HepG2 (cell line): ENCODE results near the gene CDK10. TPM values are rescaled to one million over a fixed set of nuclear protein-coding genes. Genes with fewer than 3 reads are reported as not detected.

Experiments
- ATAC-seq: fragments of 200-7000 bp; cut with Tn5 transposase; 3 replicates; pipeline ENCODE4 v1.9.1; 2020; ENCODE audit warnings: mild to moderate bottlenecking, moderate library complexity
- BruUV-seq: library from RNA; stranded (reverse); fragments of 400-500 nt; replicated peaks from 2 replicates; lab custom pipeline; 2021; lab: Mats Ljungman, UMichigan
- CTCF ChIA-PET: fragments of 300-600 bp; formaldehyde crosslinking; extraction: SDS; loops from one replicate; lab custom pipeline; 2021; ENCODE audit warnings: low total read pairs, inconsistent platforms, low intra/inter-chr PET ratio; lab: Yijun Ruan, JAX
- POLR2A ChIA-PET: fragments of 350-600 bp; sonication (Branson Sonifier 250); formaldehyde crosslinking; loops from one replicate; lab custom pipeline; 2020; ENCODE audit warnings: antibody characterized with exemption, inconsistent platforms; lab: Yijun Ruan, JAX
- DNase-seq: peaks from one replicate; pipeline ENCODE4 v3.0.0-alpha.2; 2015; ENCODE audit warnings: low spot score
- FAIRE-seq: peaks from 3 replicates; lab custom pipeline; 2011; peaks lifted over from hg19 to GRCh38; lab: Jason Lieb, UNC
- H2AFZ ChIP-seq: one replicate; pipeline ENCODE4 v1.6.1; 2011; ENCODE audit warnings: low read length, inconsistent platforms
- H3K27ac ChIP-seq: fragments of 300-600 bp; 3 replicates; pipeline ENCODE4 v1.8.0; 2011; ENCODE audit warnings: mixed run types, mild to moderate bottlenecking, mixed read lengths, low read length, inconsistent platforms; ENCODE audit not compliant: insufficient read depth; ENCODE audit errors: extremely low read length
- H3K27me3 ChIP-seq, 2 experiments: fragments of 200-600 bp in 1 of 2; 2 replicates in 1 of 2; 3 replicates in 1 of 2; pipeline versions ENCODE4 v1.6.0 to v1.8.0; 2011; ENCODE audit warnings: low read length in 2 of 2, mild to moderate bottlenecking in 2 of 2, moderate library complexity in 2 of 2, inconsistent platforms in 1 of 2; ENCODE audit not compliant: insufficient read depth in 2 of 2, control insufficient read depth in 1 of 2
- H3K36me3 ChIP-seq, 2 experiments: fragments of 200-600 bp in 1 of 2; replicated peaks in 1 of 2; 2 replicates in 1 of 2; 3 replicates in 1 of 2; pipeline versions ENCODE4 v1.5.1 to v1.8.0; 2011; ENCODE audit warnings: low read length in 2 of 2, inconsistent platforms in 1 of 2; ENCODE audit not compliant: insufficient read depth in 2 of 2, control insufficient read depth in 1 of 2
- H3K4me1 ChIP-seq: 2 replicates; pipeline ENCODE4 v1.5.1; 2012; ENCODE audit warnings: low read length, inconsistent platforms; ENCODE audit not compliant: insufficient read depth
- H3K4me2 ChIP-seq: 2 replicates; pipeline ENCODE4 v1.6.0; 2011; ENCODE audit warnings: low read depth, low read length, inconsistent platforms
- H3K4me3 ChIP-seq, 3 experiments: fragments of 200-600 bp in 1 of 3; sonication (generic), shearing (Covaris generic) in 1 of 3; replicated peaks in 1 of 3; 2 replicates each; pipeline ENCODE4 v1.5.1; 2011 to 2016; ENCODE audit warnings: low read length in 3 of 3, inconsistent platforms in 2 of 3, low read depth in 2 of 3, mild to moderate bottlenecking in 2 of 3, control low read depth in 1 of 3, mixed read lengths in 1 of 3; ENCODE audit not compliant: insufficient read depth in 1 of 3
- H3K79me2 ChIP-seq: one replicate; pipeline ENCODE4 v1.6.1; 2011; ENCODE audit warnings: low read length, inconsistent platforms; ENCODE audit not compliant: insufficient read depth
- H3K9ac ChIP-seq: 2 replicates; pipeline ENCODE4 v1.6.0; 2011; ENCODE audit warnings: mild to moderate bottlenecking, low read depth, low read length, inconsistent platforms; ENCODE audit not compliant: insufficient read depth
- H3K9me3 ChIP-seq: 2 replicates; pipeline ENCODE4 v1.5.1; 2012; ENCODE audit warnings: mild to moderate bottlenecking, low read length
- H4K20me1 ChIP-seq: 2 replicates; pipeline ENCODE4 v1.6.0; 2011; ENCODE audit warnings: inconsistent platforms, mild to moderate bottlenecking, low read length, moderate library complexity; ENCODE audit not compliant: insufficient read depth
- AGO1 ChIP-seq: fragments of 200-400 bp; formaldehyde crosslinking; IDR thresholded peaks from 2 replicates; pipeline ENCODE4 v1.6.1; 2017; ENCODE audit warnings: mild to moderate bottlenecking, low read depth, low read length, moderate library complexity; ENCODE audit not compliant: poor library complexity, severe bottlenecking
- AGO2 ChIP-seq: fragments of 200-400 bp; formaldehyde crosslinking; optimal IDR thresholded peaks from 2 replicates; pipeline ENCODE3; 2017; ENCODE audit warnings: mild to moderate bottlenecking, low read depth, low read length, moderate library complexity
- ATM ChIP-seq: fragments of 450-650 bp; IDR thresholded peaks from 2 replicates; pipeline ENCODE4 v1.7.1; 2017; ENCODE audit warnings: mild to moderate bottlenecking, borderline replicate concordance
- CENPBD1 ChIP-seq: sonication (generic); formaldehyde crosslinking; IDR thresholded peaks from 2 replicates; pipeline ENCODE4 v1.8.0; 2022; ENCODE audit warnings: missing genetic modification reagents, low read depth, mild to moderate bottlenecking, borderline replicate concordance
- FOXO1 ChIP-seq: sonication (generic); formaldehyde crosslinking; IDR thresholded peaks from 2 replicates; pipeline ENCODE4 v1.4.0; 2020; ENCODE audit warnings: missing genetic modification reagents
- HIVEP1 ChIP-seq: sonication (generic); formaldehyde crosslinking; IDR thresholded peaks from 2 replicates; pipeline ENCODE4 v1.4.0; 2020; ENCODE audit warnings: mild to moderate bottlenecking, missing genetic modification reagents
- HOMEZ ChIP-seq: IDR thresholded peaks from 2 replicates; pipeline ENCODE4 v1.6.1; 2016; ENCODE audit warnings: low read depth
- JUN ChIP-seq: sonication (generic); formaldehyde crosslinking; IDR thresholded peaks from 2 replicates; pipeline ENCODE4 v1.4.0; 2020; ENCODE audit warnings: mild to moderate bottlenecking, missing genetic modification reagents
- KLF13 ChIP-seq: sonication (generic); formaldehyde crosslinking; IDR thresholded peaks from 2 replicates; pipeline ENCODE4 v1.4.0; 2020; ENCODE audit warnings: mild to moderate bottlenecking, missing genetic modification reagents
- MAF1 ChIP-seq: sonication (generic); formaldehyde crosslinking; IDR thresholded peaks from 2 replicates; pipeline ENCODE4 v1.5.0; 2020; ENCODE audit warnings: missing genetic modification reagents, borderline replicate concordance
- MAFF ChIP-seq: IDR thresholded peaks from 2 replicates; pipeline ENCODE4 v1.6.1; 2011; ENCODE audit warnings: low read depth, low read length, improper control_type of control experiment
- NFKB2 ChIP-seq: sonication (generic); formaldehyde crosslinking; IDR thresholded peaks from 2 replicates; pipeline ENCODE4 v1.4.0; 2020; ENCODE audit warnings: missing genetic modification reagents, borderline replicate concordance
- NFYC ChIP-seq: IDR thresholded peaks from 2 replicates; pipeline ENCODE4 v1.6.1; 2016; ENCODE audit warnings: missing genetic modification reagents, missing compliant biosample characterization
- PCBP1 ChIP-seq: fragments of 200-400 bp; formaldehyde crosslinking; IDR thresholded peaks from 2 replicates; pipeline ENCODE4 v1.6.1; 2017; ENCODE audit warnings: mild to moderate bottlenecking, low read depth, low read length, borderline replicate concordance
- POLR2G ChIP-seq: fragments of 200-400 bp; formaldehyde crosslinking; IDR thresholded peaks from 2 replicates; pipeline ENCODE4 v1.6.1; 2018; ENCODE audit warnings: mild to moderate bottlenecking, low read depth, low read length, moderate library complexity
- RBM22 ChIP-seq: fragments of 200-400 bp; formaldehyde crosslinking; optimal IDR thresholded peaks from 2 replicates; pipeline ENCODE3; 2017; ENCODE audit warnings: mild to moderate bottlenecking, low read length, moderate library complexity
- SMC3 ChIP-seq: IDR thresholded peaks from 2 replicates; pipeline ENCODE4 v1.6.1; 2011; ENCODE audit warnings: low read length, improper control_type of control experiment
- STAT5B ChIP-seq: sonication (generic); formaldehyde crosslinking; IDR thresholded peaks from 2 replicates; pipeline ENCODE4 v1.4.0; 2020; ENCODE audit warnings: missing genetic modification reagents
- ZNF143 ChIP-seq: sonication (generic); formaldehyde crosslinking; IDR thresholded peaks from 2 replicates; pipeline ENCODE4 v1.4.0; 2020; ENCODE audit warnings: missing genetic modification reagents
- ZNF615 ChIP-seq: sonication (generic); formaldehyde crosslinking; IDR thresholded peaks from 2 replicates; pipeline ENCODE4 v1.5.0; 2020; ENCODE audit warnings: mild to moderate bottlenecking, missing genetic modification reagents, borderline replicate concordance
- ZNF644 ChIP-seq: IDR thresholded peaks from 2 replicates; pipeline ENCODE4 v1.6.1; 2016; ENCODE audit warnings: low read depth
- ZNF674 ChIP-seq: sonication (generic); formaldehyde crosslinking; IDR thresholded peaks from 2 replicates; pipeline ENCODE4 v1.5.0; 2020; ENCODE audit warnings: low read depth, mild to moderate bottlenecking, missing genetic modification reagents
- WGBS: methylation state at CpG from one replicate; pipeline ENCODE4 v1.1.6; 2017; ENCODE audit warnings: low lambda C conversion rate; 5-methylcytosine and 5-hydroxymethylcytosine counted together
- in situ Hi-C: cut with HindIII; loops from 2 replicates; pipeline ENCODE4 v1.10.0; 2017; ENCODE audit warnings: low pct_unique_long_range_greater_than_20kb; ENCODE audit not compliant: extremely low pct_ligation_motif_present
- intact Hi-C: fragments of 100-400 bp; cut with micrococcal nuclease; formaldehyde crosslinking; loops from one replicate; pipeline ENCODE4 v1.10.0; 2022; ENCODE audit not compliant: unreplicated experiment
- polyA plus RNA-seq, 8 experiments: library from polyadenylated mRNA; depleted of rRNA in 3 of 8; stranded (reverse) in 7 of 8; unstranded in 1 of 8; fragments of >200 nt; fragmentation: Illumina TruSeq in 4 of 8; extraction: Trizol in 4 of 8; gene quantifications; 2 replicates each; pipeline versions ENCODE4 v1.2.1 to v1.2.3, GENCODE V29; 2011 to 2016; ENCODE audit warnings: low read depth in 4 of 8, missing spikeins in 1 of 8, mixed read lengths in 1 of 8; ENCODE audit not compliant: insufficient read depth in 1 of 8
- total RNA-seq, 5 experiments: library from RNA; depleted of rRNA; stranded (reverse); fragments of >200 nt; fragmentation: Illumina TruSeq; extraction: Trizol; gene quantifications; 2 replicates each; pipeline ENCODE4 v1.2.3, GENCODE V29; 2016; ENCODE audit warnings: low read depth in 1 of 5
- TF ChIP-seq, protein P1 (sequence below): sonication (generic); formaldehyde crosslinking; IDR thresholded peaks from 2 replicates; pipeline ENCODE4 v1.8.0; 2022; ENCODE audit warnings: missing genetic modification reagents, mild to moderate bottlenecking, moderate library complexity, borderline replicate concordance

Gene CDK10
- total and polyA plus RNA-seq, 2 of the 13 experiments (the other 11 are each of a cell fraction or from before 2014, with no cell fraction given) = 2.5 to 3.9 TPM

GRCh38 chr16:89643769-89644300 lies 42.7 kb upstream of the CDK10 start:
- intact Hi-C loops (no loop called here), in situ Hi-C loops (loop anchor here (5.0 kb wide), 1 partner anchor 42 kb away; no protein-coding TSS in a partner anchor)
- BruUV-seq = no TSS peak
- Histone ChIP-seq H3K9me3 (no peaks in the 10 kb centered on the region), H4K20me1 (no peaks in the 10 kb centered on the region), H3K4me1 (peaks cover 18% of the 10 kb centered on the region), H3K27ac (no peak overlapping the region), H3K9ac (no peak overlapping the region), H3K4me2 (no peak overlapping the region), H3K27me3 (no peaks in the 10 kb centered on the region), H3K79me2 (no peaks in the 10 kb centered on the region), H3K4me3 (no peak overlapping the region), H2AFZ (no peak overlapping the region), H3K36me3 (peaks cover 21 to 28% of the 10 kb centered on the region in 2 experiments; a peak in 4 of 5 replicates)
- no peak for FAIRE-seq
- ChIA-PET CTCF (no interaction called here), POLR2A (no interaction called here)
- WGBS = 86% methylated on average over 14 of the region's 14 CpGs
- ATAC-seq = no peak
- no peak for DNase-seq
- TF ChIP-seq HIVEP1 (CRISPR knock-in tag) (no peak), STAT5B (CRISPR knock-in tag) (no peak), AGO2 (peak; percentile 60), ZNF143 (CRISPR knock-in tag) (peak; percentile 76), AGO1 (no peak), MAF1 (CRISPR knock-in tag) (no peak), PCBP1 (no peak), ZNF674 (CRISPR knock-in tag) (no peak), POLR2G (peak; percentile 35), KLF13 (no peak), ZNF644 (CRISPR knock-in tag) (no peak), ZNF615 (CRISPR knock-in tag) (no peak), MAFF (no peak), RBM22 (peak; percentile 64), SMC3 (no peak), NFYC (CRISPR knock-in tag) (no peak), FOXO1 (CRISPR knock-in tag) (no peak), JUN (CRISPR knock-in tag) (no peak), HOMEZ (no peak), CENPBD1 (CRISPR knock-in tag) (no peak), NFKB2 (CRISPR knock-in tag) (no peak), ATM (no peak)
- TF ChIP-seq, protein P1, sequence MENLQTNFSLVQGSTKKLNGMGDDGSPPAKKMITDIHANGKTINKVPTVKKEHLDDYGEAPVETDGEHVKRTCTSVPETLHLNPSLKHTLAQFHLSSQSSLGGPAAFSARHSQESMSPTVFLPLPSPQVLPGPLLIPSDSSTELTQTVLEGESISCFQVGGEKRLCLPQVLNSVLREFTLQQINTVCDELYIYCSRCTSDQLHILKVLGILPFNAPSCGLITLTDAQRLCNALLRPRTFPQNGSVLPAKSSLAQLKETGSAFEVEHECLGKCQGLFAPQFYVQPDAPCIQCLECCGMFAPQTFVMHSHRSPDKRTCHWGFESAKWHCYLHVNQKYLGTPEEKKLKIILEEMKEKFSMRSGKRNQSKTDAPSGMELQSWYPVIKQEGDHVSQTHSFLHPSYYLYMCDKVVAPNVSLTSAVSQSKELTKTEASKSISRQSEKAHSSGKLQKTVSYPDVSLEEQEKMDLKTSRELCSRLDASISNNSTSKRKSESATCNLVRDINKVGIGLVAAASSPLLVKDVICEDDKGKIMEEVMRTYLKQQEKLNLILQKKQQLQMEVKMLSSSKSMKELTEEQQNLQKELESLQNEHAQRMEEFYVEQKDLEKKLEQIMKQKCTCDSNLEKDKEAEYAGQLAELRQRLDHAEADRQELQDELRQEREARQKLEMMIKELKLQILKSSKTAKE (CRISPR knock-in tag) = no peak
